SW 1271 (cell line): ENCODE results near the gene BMP5.

Source experiments
- DNase-seq, 2 experiments: peaks; one replicate each; lab custom pipeline; 2025; lab: John Stamatoyannopoulos, UW

Gene BMP5

GRCh38 chr6:55872866-55873265 lies 2.5 kb downstream of the BMP5 start:
- DNase-seq, result no peak

DNA sequence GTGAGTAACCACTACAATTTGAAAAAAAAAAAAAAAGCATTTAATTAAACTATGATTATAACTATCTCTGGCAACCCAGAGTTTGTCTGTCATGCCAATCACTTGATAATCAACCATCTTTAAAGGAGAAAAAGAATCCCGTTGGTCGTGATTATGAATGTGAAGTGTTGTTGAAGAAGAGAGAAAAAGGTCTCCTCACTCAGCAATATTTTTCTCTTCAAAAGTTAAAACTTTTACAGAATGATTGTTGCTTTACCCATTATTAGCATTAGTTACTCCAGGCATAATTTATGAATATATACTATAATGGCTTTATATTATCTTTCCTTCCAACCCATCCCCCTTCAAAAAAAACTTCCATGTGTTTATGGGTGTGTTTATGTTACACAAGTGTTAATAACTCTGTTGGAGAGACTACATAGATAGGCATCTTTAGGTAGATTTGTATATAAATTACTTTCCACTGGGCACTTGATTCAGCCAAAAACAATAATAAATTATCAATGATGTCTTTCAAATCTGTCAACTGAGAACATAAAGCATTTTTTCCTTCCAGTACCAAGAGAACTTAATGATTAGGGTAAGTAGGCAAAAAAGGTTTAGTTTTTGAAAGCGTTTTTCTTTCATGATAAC lies 5.1 kb downstream of the BMP5 start:
- DNase-seq, result no peak

GRCh38 chr6:55869674-55870073 lies 5.7 kb downstream of the BMP5 start:
- no peak for DNase-seq

DNA sequence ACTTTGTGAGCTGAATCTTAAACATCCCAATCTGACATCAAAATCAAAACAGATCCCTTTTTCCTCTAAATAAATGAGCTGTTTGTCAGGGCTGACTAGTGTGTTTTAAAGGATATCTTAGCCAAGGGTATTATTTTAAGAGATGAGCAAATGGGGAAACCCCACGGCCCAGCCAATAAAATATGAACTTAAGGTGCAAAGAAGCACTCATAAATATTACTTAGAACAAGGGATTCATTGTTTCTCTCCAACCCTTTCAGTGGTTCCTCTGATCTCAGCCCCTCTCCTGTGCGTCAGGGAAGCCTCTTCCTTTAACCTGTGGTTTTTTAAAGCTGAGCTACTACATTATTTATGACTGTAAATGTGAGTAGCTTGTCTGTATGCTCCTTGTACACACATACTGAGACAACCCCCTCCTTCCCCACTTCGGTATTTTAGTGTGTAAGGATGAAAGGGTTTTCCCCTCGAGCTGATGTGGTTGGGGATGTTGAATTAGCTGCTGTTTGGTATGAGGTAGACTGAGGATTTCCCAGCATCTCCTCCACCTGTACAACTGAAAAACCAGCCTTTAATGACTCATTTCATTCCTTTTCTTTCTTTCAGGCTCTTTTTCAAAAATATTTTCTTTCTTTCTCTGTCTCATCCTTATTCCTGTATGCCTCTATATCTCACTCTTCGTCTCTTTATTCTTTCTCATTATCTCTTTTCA lies 6.5 kb downstream of the BMP5 start:
- DNase-seq, result peak in 1 of 2 experiments; percentile 44

GRCh38 chr6:55868176-55868575 lies 7.2 kb downstream of the BMP5 start:
- DNase-seq, result no peak

DNA sequence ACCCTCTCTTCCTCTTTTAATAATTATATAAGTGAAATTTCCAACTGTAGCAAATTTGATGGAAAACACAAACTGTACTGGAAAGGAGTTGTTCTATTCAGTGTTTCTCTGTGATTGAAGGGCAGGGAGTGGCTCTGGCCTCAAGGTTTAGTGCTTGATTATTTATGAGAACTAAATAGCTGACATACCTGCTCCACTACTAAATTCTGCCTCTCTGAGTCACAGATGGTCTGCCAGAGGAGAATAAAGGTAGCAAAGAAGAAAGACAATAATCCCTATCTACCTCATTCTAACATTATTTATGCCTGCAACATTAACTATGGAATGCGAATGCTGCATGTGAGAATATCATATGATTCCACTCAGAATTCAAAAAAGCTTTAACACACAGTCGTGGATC lies 9.3 kb downstream of the BMP5 start:
- no peak for DNase-seq

DNA sequence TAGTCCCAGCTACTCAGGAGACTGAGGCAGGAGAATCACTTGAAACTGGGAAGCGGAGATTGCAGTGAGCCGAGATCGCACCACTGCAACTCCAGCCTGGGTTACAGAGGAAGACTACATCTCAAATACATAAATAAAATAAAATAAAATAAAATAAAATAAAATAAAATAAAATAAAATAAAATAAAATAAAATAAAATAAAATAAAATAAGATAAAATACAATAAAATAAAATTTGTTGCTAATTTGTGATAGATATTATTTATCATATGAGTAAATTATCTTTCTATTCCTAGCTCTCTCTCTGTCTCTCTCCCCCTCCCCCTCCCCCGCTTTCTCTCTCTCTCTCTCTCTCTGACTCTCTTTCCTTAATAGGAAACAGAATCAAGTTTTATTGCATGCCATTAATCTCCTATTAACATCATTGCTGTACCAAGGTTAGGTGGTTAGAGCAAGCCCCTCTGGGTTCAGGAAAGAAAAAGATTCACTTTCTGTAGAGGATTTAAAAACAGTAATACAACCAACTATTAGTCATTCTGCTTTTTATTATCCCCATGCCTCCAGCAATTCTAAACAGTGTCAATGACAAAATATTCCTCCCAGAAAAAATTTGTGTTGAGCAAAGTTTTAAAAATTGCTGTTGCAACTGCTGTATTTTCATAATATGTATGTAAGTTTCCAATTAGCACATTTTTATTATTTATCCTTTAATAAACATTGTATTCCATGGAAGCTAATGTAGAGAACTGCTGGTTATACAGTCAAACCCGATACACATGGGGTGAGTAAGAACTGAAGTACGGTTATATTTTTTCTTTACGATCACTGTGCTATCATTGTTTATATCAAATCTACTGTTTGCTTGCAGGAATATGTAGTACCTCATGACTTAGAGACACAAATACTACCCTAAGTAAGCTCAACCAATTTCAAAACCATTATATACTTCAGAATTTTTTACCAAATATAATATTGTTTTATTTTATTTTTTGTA lies 22.1 kb downstream of the BMP5 start:
- DNase-seq, result no peak

DNA sequence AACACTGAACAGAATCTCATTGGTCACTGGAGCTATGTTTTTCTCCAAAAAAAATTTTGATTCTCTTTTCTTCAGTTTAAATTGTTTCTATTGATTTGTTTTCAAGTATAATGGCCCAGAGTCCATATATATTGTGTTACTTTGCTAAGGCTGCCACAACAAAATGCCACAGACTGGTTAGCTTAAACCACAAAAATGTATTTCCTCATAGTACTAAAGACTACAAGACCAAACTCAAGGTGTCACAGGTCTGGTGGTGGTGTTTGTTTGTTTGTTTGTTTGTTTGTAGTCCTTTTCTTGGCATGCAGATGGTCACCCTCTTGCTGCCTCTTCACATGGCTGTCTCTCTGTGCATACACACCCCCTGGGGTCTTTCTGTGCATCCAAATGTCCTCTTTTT lies 34.0 kb downstream of the BMP5 start:
- DNase-seq, result peak in 1 of 2 experiments; percentile 17

DNA sequence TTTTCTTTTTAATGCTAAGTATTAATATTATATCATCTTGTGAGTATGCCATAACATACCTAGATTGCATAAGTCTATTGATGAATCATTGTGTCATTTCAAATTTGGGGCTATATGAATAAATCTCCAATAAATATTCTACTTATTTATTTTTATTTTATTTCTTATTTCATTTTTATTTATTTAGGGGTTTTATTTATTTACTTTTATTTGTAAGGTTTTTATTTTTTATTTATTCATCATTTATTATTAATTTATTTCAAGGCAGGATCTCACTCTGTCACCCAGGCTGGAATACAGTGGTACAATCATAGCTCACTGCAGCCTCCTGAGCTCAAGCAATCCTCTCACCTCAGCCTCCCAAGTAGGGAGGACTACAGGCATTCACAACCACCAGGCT lies 36.3 kb downstream of the BMP5 start:
- DNase-seq, result no peak

GRCh38 chr6:55836945-55837344 lies 38.4 kb downstream of the BMP5 start:
- DNase-seq, result no peak

- no peak for DNase-seq
Measured at GRCh38 chr6:55836481-55836880, 38.9 kb downstream of the BMP5 start.

- DNase-seq, result no peak
Measured at GRCh38 chr6:55835220-55835619, 40.2 kb downstream of the BMP5 start.

GRCh38 chr6:55833284-55833683 lies 42.1 kb downstream of the BMP5 start:
- no peak for DNase-seq

- DNase-seq, result no peak
Measured at GRCh38 chr6:55827818-55828522, 47.4 kb downstream of the BMP5 start.

DNA sequence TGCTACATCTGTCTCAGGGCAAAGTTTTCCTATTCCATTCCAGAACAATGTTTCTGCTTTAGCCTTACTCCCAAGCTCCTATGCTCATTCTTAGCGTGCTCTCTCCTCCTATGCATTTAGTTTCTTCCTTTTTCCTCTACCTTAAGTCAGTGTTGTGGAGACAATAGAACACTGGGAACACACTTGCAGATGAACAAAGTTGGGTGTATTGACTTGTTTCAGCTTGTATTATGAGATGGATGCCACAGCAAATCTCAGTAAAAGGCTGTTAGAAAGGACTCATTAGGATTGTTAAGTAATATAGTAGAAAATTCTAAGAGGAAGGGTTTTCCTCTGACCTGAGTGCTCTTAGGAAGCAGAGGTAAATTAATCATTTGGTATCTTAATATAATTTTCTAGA lies 48.4 kb downstream of the BMP5 start:
- DNase-seq, result no peak

- no peak for DNase-seq
Measured at GRCh38 chr6:55825402-55826051, 49.9 kb downstream of the BMP5 start.

DNA sequence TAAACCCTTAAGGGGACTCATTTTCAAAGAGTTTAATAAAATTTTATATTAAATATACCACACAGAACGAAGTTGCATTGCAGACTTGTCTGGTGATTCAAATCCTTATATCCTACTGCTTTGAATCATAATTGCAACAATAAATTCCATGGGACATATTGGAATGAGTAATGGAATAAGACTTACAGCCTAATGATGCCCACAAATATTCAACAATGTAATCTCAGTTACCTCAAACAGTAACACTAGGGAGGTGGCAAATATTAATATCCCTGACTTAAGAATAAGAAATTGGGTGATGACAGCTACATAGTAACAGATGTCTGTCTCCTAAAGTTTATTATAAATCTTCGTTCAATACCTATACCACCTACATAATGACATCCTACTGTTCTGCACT lies 52.6 kb downstream of the BMP5 start:
- DNase-seq, result no peak

GRCh38 chr6:55822005-55822404 lies 53.4 kb downstream of the BMP5 start:
- DNase-seq, result no peak

DNA sequence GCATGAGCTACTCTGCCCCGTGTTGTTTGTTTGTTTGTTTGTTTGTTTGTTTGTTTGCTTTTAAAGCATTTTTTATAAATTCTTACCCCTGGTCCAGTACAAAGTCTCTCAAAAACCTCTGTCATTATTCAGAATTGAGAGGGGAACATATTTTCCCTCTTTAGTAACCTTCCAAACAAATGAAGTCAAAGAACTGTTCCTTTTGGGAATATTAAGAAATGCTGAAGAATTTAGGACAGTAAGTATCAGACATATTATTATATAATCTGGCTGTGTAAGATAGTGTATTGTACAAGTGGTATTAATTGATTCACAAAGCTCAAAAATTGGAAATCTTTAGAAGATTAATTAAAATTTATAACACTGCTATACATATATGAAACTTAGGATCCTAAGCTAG lies 54.7 kb downstream of the BMP5 start:
- no peak for DNase-seq

- DNase-seq, result no peak
Measured at GRCh38 chr6:55819811-55820210, 55.6 kb downstream of the BMP5 start.

- no peak for DNase-seq
Measured at GRCh38 chr6:55818482-55818881, 56.9 kb downstream of the BMP5 start.

DNA sequence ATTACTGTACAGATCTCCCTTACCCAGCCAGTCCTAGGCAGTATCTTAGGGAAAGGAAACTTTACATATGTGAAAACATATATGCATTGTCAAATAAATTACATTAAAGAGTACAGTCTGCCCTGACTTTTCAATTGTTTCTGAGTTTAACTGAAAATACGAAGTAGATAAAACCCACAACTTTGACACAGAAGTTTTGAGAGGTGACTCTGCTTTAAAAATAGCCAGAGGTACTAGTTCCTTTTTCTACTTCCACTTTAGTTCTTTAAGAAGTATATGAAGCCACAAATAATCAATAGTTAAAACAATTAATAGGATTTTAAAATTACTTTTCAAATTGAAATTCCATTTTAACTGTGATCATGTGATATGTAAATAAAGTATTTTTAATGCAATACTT lies 62.9 kb downstream of the BMP5 start:
- DNase-seq, result no peak
